Common myeloid progenitor, CD34-positive (primary cell): ENCODE data around the gene C20orf141.

Experiments used
- CTCF ChIA-PET: fragments of 350-600 bp; sonication (Branson Sonifier 250); formaldehyde crosslinking; loops from one replicate; lab custom pipeline; 2021; ENCODE audit warnings: antibody characterized with exemption; lab: Charles Lee
- POLR2A ChIA-PET: fragments of 350-600 bp; sonication (Branson Sonifier 250); formaldehyde crosslinking; loops from one replicate; lab custom pipeline; 2021; ENCODE audit warnings: antibody characterized with exemption; lab: Charles Lee
- DNase-seq, 3 donors: peaks; one replicate each; pipeline versions ENCODE4 v3.0.0 to v3.0.0-alpha.2; 2013
- H3K27ac ChIP-seq, 2 experiments: 1 replicate in 1 of 2; 2 replicates in 1 of 2; pipeline ENCODE4 v1.7.0; 2013; ENCODE audit warnings: inconsistent platforms in 2 of 2, low read length in 2 of 2, mild to moderate bottlenecking in 2 of 2, low read depth in 1 of 2, moderate library complexity in 1 of 2; ENCODE audit not compliant: severe bottlenecking in 2 of 2, insufficient read depth in 1 of 2, poor library complexity in 1 of 2
- H3K27me3 ChIP-seq, 5 experiments: replicated peaks in 2 of 5; 1 replicate in 3 of 5; 2 replicates in 2 of 5; pipeline versions ENCODE4 v1.6.1 to v1.7.0; 2013; ENCODE audit warnings: low read length in 4 of 5, mild to moderate bottlenecking in 2 of 5, moderate library complexity in 2 of 5, inconsistent platforms in 1 of 5; ENCODE audit not compliant: insufficient read depth in 5 of 5, control insufficient read depth in 4 of 5
- H3K36me3 ChIP-seq, 4 experiments: 1 replicate in 2 of 4; 2 replicates in 2 of 4; pipeline versions ENCODE4 v1.6.1 to v1.7.0; 2013; ENCODE audit warnings: low read length in 3 of 4, control low read depth in 1 of 4, mild to moderate bottlenecking in 1 of 4; ENCODE audit not compliant: control insufficient read depth in 4 of 4, insufficient read depth in 4 of 4
- H3K4me1 ChIP-seq, 4 experiments: 1 replicate in 3 of 4; 2 replicates in 1 of 4; pipeline versions ENCODE4 v1.6.1 to v1.7.1; 2013; ENCODE audit warnings: low read length in 3 of 4, mild to moderate bottlenecking in 3 of 4, control low read depth in 1 of 4, inconsistent platforms in 1 of 4, moderate library complexity in 1 of 4; ENCODE audit not compliant: control insufficient read depth in 4 of 4, insufficient read depth in 4 of 4; ENCODE audit errors: control extremely low read depth in 1 of 4
- H3K4me3 ChIP-seq, 7 experiments: 1 replicate in 4 of 7; 2 replicates in 3 of 7; pipeline versions ENCODE4 v1.5.1 to v1.7.0; 2013; ENCODE audit warnings: mild to moderate bottlenecking in 7 of 7, low read length in 6 of 7, moderate library complexity in 6 of 7, inconsistent platforms in 2 of 7, low read depth in 2 of 7, control low read depth in 1 of 7; ENCODE audit not compliant: insufficient read depth in 4 of 7, control insufficient read depth in 1 of 7; ENCODE audit errors: extremely low read depth in 1 of 7
- H3K9me3 ChIP-seq, 5 experiments: 1 replicate in 4 of 5; 2 replicates in 1 of 5; pipeline versions ENCODE4 v1.6.1 to v1.7.1; 2013; ENCODE audit warnings: low read length in 4 of 5, mild to moderate bottlenecking in 2 of 5, inconsistent platforms in 1 of 5, low read depth in 1 of 5, moderate library complexity in 1 of 5; ENCODE audit not compliant: control insufficient read depth in 4 of 5, insufficient read depth in 2 of 5; ENCODE audit errors: control extremely low read depth in 1 of 5
- WGBS: methylation state at CpG from one replicate; pipeline ENCODE4 v1.1.5; 2013; ENCODE audit not compliant: insufficient coverage; 5-methylcytosine and 5-hydroxymethylcytosine counted together

The C20orf141 gene

DNA sequence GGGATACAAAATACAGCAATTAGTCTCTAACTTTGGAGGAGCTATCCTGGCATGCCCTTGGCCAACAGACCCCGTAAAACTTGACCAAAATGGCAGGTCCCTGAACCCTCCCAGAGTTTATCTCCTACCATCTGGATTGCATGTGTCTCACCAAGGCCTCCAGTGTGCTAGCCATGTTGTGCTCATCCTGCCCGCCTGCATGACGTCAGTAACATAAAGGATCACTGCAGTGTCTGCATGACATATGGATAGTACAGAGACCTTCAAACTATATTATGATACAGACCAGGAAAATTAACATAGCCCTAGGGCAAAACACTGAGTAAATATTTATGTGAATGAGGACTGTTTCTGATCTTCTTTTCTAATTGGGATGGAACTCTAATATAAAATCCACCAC is 39.6 kb upstream of the C20orf141 start:
- Histone ChIP-seq H3K4me1 (peaks cover 0 to 10% (median 8%) of the 10 kb centered on the region in 4 experiments), H3K4me3 (no peak overlapping the region), H3K36me3 (no peaks in the 10 kb centered on the region), H3K27ac (no peak overlapping the region), H3K27me3 (no peaks in the 10 kb centered on the region), H3K9me3 (peaks cover 0 to 7% (median 2%) of the 10 kb centered on the region in 5 experiments)
- WGBS = 90% methylated on average over 2 of the region's 3 CpGs
- DNase-seq = no peak
- CTCF ChIA-PET = interaction anchor here (0.7 to 1.6 kb wide), 6 partner anchors 13 to 125 kb away, joined by 3 to 4 read pairs (median 4); no protein-coding TSS in a partner anchor
- POLR2A ChIA-PET = interaction anchor here (0.6 kb wide), 1 partner anchor 10 kb away, joined by 3 read pairs; no protein-coding TSS in a partner anchor

DNA sequence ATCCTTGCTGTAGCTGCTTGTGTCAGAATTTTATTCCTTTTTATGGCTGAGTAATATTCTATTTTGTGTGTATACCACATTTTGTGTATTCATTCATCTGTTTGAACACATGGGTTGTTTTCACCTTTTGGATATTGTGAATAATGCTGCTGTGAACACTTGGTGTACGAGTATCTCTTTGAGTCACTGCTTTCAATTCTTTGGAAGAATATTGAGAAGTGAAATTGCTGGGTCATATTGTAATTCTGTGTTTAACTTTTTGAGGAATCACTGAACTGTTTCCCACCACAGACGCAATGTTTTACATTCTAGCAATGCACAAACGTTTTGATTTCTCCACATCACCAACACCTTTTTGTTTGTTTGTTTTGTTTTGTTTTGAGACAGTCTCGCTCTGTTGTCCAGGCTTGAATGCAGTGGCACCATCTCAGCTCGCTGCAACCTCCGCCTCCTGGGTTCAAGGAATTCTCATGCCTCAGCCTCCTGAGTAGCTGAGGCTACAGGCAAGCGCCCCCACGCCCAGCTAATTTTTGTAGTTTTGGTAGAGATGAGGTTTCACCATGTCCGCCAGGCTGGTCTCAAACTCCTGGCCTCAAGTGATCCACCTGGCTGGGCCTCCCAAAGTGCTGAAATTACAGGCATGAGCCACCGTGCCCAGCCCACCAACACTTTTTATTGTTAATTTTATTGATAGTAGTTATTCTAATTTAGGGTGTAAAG is 36.0 kb upstream of the C20orf141 start:
- H3K4me3 ChIP-seq = no peak overlapping the region
- peaks cover 0 to 7% (median 2%) of the 10 kb centered on the region in 5 experiments for H3K9me3 ChIP-seq
- H3K4me1 ChIP-seq = no peaks in the 10 kb centered on the region
- H3K27me3 ChIP-seq = no peaks in the 10 kb centered on the region
- no peaks in the 10 kb centered on the region for H3K36me3 ChIP-seq
- no peak for DNase-seq
- ChIA-PET POLR2A (no interaction called here), CTCF (interaction anchor here (1.0 kb wide), 2 partner anchors 24 to 914 kb away, joined by 3 to 4 read pairs; no protein-coding TSS in a partner anchor)
- no peak overlapping the region for H3K27ac ChIP-seq
- WGBS = 100% methylated on average over 7 of the region's 10 CpGs

DNA sequence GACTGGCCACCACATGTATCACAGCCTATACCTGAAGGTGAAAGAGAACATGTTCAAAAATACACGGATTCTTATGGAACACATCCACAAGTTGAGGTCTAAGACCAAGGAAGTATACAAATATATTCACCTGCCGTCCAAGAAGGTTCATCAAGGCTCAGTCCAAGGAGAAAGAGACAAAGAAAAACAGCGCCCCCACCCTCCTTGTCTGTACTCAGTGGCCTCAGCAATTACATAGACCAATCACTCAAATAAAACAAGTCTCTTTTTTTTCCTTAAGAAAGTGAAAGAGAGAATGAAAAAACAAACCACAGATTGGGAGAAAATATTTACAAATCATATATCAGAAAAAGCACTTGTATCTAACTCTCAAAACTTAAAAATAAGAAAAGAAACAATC is 33.8 kb upstream of the C20orf141 start:
- H3K27ac ChIP-seq = no peak overlapping the region
- DNase-seq = no peak
- no peaks in the 10 kb centered on the region for H3K36me3 ChIP-seq
- WGBS = 49% methylated on average over 2 of the region's 3 CpGs
- no peaks in the 10 kb centered on the region for H3K27me3 ChIP-seq
- H3K4me1 ChIP-seq = no peaks in the 10 kb centered on the region
- ChIA-PET CTCF (interaction anchor here (0.8 to 1.0 kb wide), 2 partner anchors 12 to 25 kb away, joined by 4 read pairs; no protein-coding TSS in a partner anchor), POLR2A (no interaction called here)
- H3K9me3 ChIP-seq = peaks cover 0 to 2% (median 0%) of the 10 kb centered on the region in 5 experiments
- no peak overlapping the region for H3K4me3 ChIP-seq

DNA sequence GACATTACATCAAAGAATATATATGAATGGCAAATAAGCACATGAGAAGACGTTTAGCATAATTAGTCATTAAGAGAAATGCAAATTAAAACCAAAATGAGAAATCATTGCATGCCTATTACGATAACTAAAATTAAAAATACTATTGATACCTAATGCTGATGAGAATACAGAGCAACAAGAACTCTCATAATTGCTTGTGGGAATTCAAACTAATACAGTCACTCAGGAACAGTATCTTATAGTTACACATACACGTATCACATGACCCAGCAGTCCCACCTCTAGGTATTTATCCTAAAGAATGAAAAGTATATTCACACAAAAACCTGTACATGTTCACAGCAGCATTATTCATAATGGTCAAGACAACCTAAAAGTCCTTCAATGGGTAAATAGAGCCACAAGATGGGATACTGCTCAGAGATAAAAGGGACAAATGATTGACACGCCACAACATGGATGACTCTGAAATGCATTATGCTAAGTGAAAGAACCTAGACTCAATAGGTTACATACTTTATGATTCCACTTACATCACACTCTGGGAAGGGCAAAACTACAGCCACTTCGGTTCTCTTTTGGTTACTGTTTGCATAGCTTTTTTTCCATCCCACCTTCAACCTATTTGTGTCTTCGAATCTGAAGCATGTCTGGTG is 30.8 kb upstream of the C20orf141 start:
- WGBS = 96% methylated on average over 4 of the region's 6 CpGs
- Histone ChIP-seq H3K4me3 (no peak overlapping the region), H3K4me1 (no peaks in the 10 kb centered on the region), H3K27me3 (no peaks in the 10 kb centered on the region), H3K36me3 (no peaks in the 10 kb centered on the region), H3K27ac (no peak overlapping the region), H3K9me3 (no peaks in the 10 kb centered on the region)
- POLR2A ChIA-PET = no interaction called here
- no peak for DNase-seq
- CTCF ChIA-PET = no interaction called here

DNA sequence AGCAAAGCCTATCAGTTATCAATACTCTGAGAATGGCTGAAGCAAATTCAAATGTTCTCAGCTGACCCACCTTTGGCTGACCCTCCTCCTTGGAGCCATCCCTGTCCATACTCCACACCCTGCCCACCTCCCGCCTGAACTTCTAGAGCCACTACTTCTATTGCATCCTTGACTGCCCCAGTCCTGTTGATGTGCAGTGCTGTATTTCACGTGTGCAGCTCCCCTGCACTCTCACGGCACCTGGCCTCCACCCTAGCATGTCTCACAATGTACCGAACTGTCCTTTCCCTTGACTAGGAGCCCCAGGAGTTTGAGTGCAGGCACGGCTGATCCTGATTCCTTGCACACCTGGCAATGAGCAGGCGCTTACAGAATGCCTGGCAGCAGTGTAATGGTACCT is 21.3 kb upstream of the C20orf141 start:
- Histone ChIP-seq H3K27me3 (no peaks in the 10 kb centered on the region), H3K36me3 (peaks cover 5 to 54% (median 44%) of the 10 kb centered on the region in 4 experiments), H3K4me1 (peaks cover 0 to 10% (median 6%) of the 10 kb centered on the region in 4 experiments), H3K27ac (no peak overlapping the region), H3K4me3 (no peak overlapping the region), H3K9me3 (no peaks in the 10 kb centered on the region)
- 100% methylated on average over 5 of the region's 6 CpGs for WGBS
- DNase-seq = no peak
- ChIA-PET CTCF (interaction anchor here (1.4 kb wide), 1 partner anchor 13 kb away, joined by 4 read pairs; no protein-coding TSS in a partner anchor), POLR2A (interaction anchor here (0.8 kb wide), 1 partner anchor 13 kb away, joined by 3 read pairs; no protein-coding TSS in a partner anchor)

DNA sequence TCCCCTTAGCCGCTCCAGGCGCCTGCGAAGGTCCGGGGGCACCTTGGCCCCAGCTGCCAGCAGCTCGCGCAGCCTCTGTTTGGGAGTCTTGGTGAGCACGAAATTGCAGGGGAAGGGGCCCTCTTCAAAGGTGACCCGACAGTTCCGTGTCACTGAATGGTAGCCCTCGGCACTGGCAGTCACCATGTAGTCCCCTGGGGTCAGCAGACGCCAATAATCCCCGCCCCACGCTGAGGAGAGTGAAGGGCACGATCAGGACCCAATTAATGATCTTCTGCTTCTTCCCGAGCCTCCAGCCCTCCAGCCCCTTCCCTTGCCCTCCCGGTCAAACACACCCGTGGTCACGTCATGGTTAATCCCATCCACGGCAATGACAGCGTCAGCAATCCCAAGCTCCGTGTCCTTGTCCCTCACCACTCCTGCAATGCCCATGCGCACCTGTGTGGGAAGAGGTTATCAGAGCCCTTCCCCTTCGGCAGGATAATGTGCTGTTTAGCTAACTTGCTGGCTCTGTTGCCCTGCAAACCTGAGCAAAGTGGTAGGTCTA is 20.5 kb upstream of the C20orf141 start:
- ChIA-PET CTCF (interaction anchor here (0.9 kb wide), 1 partner anchor 40 kb away, joined by 3 read pairs; no protein-coding TSS in a partner anchor), POLR2A (interaction anchor here (1.3 kb wide), 1 partner anchor 17 kb away, joined by 3 read pairs; no protein-coding TSS in a partner anchor)

More for the DNA sequence above, 20.5 kb upstream of the C20orf141 start:
- Histone ChIP-seq H3K9me3 (no peaks in the 10 kb centered on the region), H3K4me3 (no peak overlapping the region), H3K4me1 (peaks cover 0 to 18% (median 14%) of the 10 kb centered on the region in 4 experiments), H3K36me3 (peaks cover 5 to 58% (median 45%) of the 10 kb centered on the region in 4 experiments), H3K27ac (no peak overlapping the region), H3K27me3 (no peaks in the 10 kb centered on the region)
- 98% methylated on average over 19 of the region's 23 CpGs for WGBS
- no peak for DNase-seq
